ENCODE data around the gene RCBTB1.
A peak's percentile ranks its signal among the peaks of the same experiment; 100 is the strongest.

Gene RCBTB1

DNA sequence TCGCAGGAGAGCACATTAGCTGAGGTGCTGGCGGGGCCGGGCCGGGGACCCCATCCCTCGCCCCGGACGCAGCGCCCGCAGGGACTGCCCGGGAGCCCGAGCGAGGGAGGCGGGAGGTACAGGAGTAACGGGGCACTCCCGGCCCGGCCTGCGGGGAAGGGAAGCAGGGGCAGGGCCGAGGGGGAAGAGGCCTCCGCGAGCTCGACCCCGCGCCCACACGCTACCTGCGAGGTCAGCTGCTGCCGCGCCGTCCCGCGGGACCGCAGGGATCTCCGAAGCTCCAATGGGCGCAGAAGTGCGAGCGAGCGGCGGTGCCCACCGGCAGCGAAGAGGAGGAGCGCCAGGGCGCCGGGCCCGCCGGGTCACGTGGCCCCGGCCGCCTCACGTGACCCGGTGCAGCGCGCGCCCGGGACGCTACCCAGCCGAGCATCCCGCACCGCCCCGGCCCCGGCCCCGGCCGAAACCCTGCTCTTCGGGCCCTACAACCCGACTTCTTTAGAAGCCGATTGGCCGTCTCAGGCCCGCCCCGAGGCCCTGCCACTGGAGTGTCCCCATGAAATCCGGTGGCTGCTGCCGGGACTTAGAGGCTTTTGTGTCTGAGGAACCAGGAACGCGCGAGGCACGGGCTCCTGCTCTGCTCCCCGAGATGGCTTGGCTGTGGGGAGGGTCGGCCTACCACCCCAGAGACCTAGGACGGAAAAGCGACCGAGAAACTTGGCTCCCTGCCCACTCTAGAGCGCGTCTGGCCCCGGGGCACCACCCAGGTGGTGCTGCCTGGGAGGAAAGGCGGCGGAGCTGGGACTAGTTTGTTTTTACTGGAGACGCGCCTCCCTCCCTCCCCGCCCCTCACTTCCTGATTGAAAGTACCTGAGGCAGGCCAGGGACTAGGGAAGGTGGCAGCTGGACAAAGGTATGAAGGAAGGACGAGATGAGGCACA lies at the start of gene RCBTB1:
Gene RCBTB1 (minus strand): TSS at position 339 of the 938 bp plus-strand sequence. CDS start 18,279 bp downstream, outside the sequence.
- TF ChIP-seq, protein P1, sequence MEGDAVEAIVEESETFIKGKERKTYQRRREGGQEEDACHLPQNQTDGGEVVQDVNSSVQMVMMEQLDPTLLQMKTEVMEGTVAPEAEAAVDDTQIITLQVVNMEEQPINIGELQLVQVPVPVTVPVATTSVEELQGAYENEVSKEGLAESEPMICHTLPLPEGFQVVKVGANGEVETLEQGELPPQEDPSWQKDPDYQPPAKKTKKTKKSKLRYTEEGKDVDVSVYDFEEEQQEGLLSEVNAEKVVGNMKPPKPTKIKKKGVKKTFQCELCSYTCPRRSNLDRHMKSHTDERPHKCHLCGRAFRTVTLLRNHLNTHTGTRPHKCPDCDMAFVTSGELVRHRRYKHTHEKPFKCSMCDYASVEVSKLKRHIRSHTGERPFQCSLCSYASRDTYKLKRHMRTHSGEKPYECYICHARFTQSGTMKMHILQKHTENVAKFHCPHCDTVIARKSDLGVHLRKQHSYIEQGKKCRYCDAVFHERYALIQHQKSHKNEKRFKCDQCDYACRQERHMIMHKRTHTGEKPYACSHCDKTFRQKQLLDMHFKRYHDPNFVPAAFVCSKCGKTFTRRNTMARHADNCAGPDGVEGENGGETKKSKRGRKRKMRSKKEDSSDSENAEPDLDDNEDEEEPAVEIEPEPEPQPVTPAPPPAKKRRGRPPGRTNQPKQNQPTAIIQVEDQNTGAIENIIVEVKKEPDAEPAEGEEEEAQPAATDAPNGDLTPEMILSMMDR (IDR thresholded peaks at IDR 0.05; ENCODE audit: insufficient read depth, low read depth, low read length, missing control alignments) = no peak
- peak within 1 kb of the TSS; percentile 73 for H3K4me3 ChIP-seq (ENCODE audit: low read length)
- DNase-seq (ENCODE audit: low read depth) = peak; percentile 64

DNA sequence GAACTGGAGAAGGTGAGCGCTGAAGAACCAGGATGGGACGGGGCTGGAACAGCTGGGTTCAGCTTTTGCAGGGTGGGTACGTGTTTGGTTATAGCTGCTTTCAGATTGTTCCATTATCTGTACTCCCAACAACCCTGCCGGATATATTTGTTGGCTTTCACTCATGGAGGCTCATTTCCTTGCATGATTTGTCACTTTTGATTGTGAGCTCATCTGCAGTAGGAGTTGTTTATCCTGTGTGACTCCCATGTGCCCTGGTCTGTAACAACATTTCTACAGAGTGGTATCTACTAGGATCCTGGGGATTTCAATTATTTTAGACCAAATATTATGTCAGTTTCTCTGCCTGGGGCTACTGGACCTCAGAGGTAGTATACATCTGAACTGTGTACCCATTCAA lies 48.4 kb upstream of the RCBTB1 start:
- TF ChIP-seq, protein P1 (IDR thresholded peaks at IDR 0.05; ENCODE audit: insufficient read depth, low read depth, low read length, missing control alignments) = no peak
- no peak for DNase-seq (ENCODE audit: low read depth)

GRCh38 chr13:49632156-49632555 lies 46.8 kb upstream of the RCBTB1 start:
- no peak for DNase-seq (ENCODE audit: low read depth)
- no peak overlapping the region for H3K4me3 ChIP-seq (ENCODE audit: low read length)
- TF ChIP-seq, protein P1 (IDR thresholded peaks at IDR 0.05; ENCODE audit: insufficient read depth, low read depth, low read length, missing control alignments) = no peak

More for the DNA sequence above, 48.4 kb upstream of the RCBTB1 start:
- H3K4me3 ChIP-seq (ENCODE audit: low read length) = no peak overlapping the region

GRCh38 chr13:49630580-49630979 lies 45.2 kb upstream of the RCBTB1 start:
- DNase-seq (ENCODE audit: low read depth) = no peak
- TF ChIP-seq, protein P1 (IDR thresholded peaks at IDR 0.05; ENCODE audit: insufficient read depth, low read depth, low read length, missing control alignments) = no peak
- H3K4me3 ChIP-seq (ENCODE audit: low read length) = no peak overlapping the region

GRCh38 chr13:49629947-49630346 lies 44.6 kb upstream of the RCBTB1 start:
- H3K4me3 ChIP-seq (ENCODE audit: low read length) = no peak overlapping the region
- DNase-seq (ENCODE audit: low read depth) = peak; percentile 8
- TF ChIP-seq, protein P1 (IDR thresholded peaks at IDR 0.05; ENCODE audit: insufficient read depth, low read depth, low read length, missing control alignments) = no peak

DNA sequence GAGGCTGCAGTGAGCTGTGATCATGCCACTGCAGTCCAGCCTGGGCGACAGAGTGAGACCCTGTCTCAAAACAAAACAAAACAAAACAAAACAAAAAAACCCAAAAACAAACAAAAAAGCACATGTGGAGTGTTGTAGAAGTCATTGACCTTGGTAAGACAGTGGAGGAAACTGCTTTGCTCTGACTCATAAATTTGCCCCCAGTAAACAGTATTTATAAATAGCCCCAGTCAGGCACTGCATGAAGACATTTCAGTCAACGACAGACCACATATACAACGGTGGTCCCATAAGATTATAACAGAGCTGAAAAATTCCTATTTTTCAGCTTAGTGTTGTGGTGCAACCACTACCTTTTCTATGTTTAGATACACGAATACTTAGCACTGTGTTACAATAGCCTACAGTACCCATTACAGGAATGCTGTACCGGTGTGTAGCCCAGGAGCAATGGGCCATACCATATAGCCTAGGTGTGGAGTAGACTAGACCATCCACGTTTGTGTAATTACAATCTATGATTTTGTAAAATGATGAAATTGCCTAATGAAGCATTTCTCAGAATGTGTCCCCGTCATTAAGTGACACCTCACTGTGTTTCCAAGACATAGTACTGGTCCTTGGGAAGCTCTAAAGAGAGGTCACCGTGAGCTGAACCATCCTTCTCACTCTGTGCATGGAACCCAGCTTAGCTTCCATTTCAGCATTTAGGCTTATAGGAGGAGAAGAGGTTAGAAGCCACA lies 44.0 kb upstream of the RCBTB1 start:
- no peak overlapping the region for H3K4me3 ChIP-seq (ENCODE audit: low read length)
- DNase-seq (ENCODE audit: low read depth) = no peak

More for the DNA sequence above, 44.0 kb upstream of the RCBTB1 start:
- TF ChIP-seq, protein P1 (IDR thresholded peaks at IDR 0.05; ENCODE audit: insufficient read depth, low read depth, low read length, missing control alignments) = no peak
